ENCODE measurements around the gene GTF2H1. TPM values are rescaled to one million over a fixed set of nuclear protein-coding genes. Genes with fewer than 3 reads are reported as not detected.

Gene GTF2H1
- total RNA-seq (10 to 100 TPM; 15.1 to 17.7 TPM), total RNA-seq (30.1 to 136 (median 84.7) reads per million in 172 experiments)
- polyA plus RNA-seq (2013, experiment 1 of 2) = 40.1 TPM
- polyA plus RNA-seq (2013, experiment 2 of 2) = 36.9 TPM

- Histone ChIP-seq H3K27me3 (ENCODE audit: control insufficient read depth in 1 of 2, insufficient read depth in 2 of 2, low read length in 2 of 2) (no peaks in the 10 kb centered on the region), H3K27ac (ENCODE audit: low read depth in 1 of 2, low read length in 2 of 2) (peak within 1 kb of the TSS; percentile 97 to 98), H3K4me3 (ENCODE audit: low read length) (peak within 1 kb of the TSS; percentile 74), H3K36me3 (ENCODE audit: insufficient read depth, low read length) (peaks cover 22% of the 10 kb centered on the region), H3K4me1 (ENCODE audit: insufficient read depth, low read length) (peaks cover 25% of the 10 kb centered on the region), H3K9me3 (ENCODE audit: control insufficient read depth in 1 of 2, insufficient read depth in 1 of 2, low read length in 2 of 2) (no peaks in the 10 kb centered on the region)
- ATAC-seq (ENCODE audit: poor library complexity) = peak; percentile 87
- ChIA-PET POLR2A (interaction anchor here (0.6 to 4.1 kb wide), 16 partner anchors 9 to 968 kb away, joined by 3 to 148 read pairs (median 5); partner anchors contain the start of genes LDHA, SPTY2D1 and TSG101), CTCF (interaction anchor here (1.3 to 1.4 kb wide), 2 partner anchors 62 to 78 kb away, joined by 3 to 4 read pairs; no protein-coding TSS in a partner anchor)
- Mint-ChIP-seq H3K27me3 (no peaks in the 10 kb centered on the region), H3K27ac (peak within 1 kb of the TSS; percentile 99), H3K4me1 (ENCODE audit: low read depth) (peaks cover 87% of the 10 kb centered on the region), H3K9me3 (no peaks in the 10 kb centered on the region), H3K36me3 (ENCODE audit: low read depth) (peaks cover 37% of the 10 kb centered on the region), H3K4me3 (peak within 1 kb of the TSS; percentile 94)
- intact Hi-C loops (cut with DNase I, micrococcal nuclease) = loop anchor here (1.0 to 10.0 kb wide), 11 partner anchors 72 to 1115 kb away; partner anchors contain the start of genes LDHA (in 2 of the 2), SERGEF (in 2 of the 2), SPTY2D1 (in 2 of the 2) and TSG101 (in 2 of the 2)
- no peak for TF ChIP-seq CTCF (IDR thresholded peaks at IDR 0.05)
- peak; percentile 90 to 99 (median 93) for DNase-seq
Measured at GRCh38 chr11:18321969-18322711, at the start of gene GTF2H1, which contains the start of gene HPS5. GTF2H1 (plus strand) TSS chr11:18322567; CDS start chr11:18333075, 10,508 bp downstream. HPS5 (minus strand) TSS chr11:18322140; CDS start chr11:18317858, 4,282 bp downstream.

- H3K27me3 ChIP-seq (ENCODE audit: control insufficient read depth in 1 of 2, insufficient read depth in 2 of 2, low read length in 2 of 2) = no peaks in the 10 kb centered on the region
- peaks cover 6% of the 10 kb centered on the region for H3K4me1 ChIP-seq (ENCODE audit: insufficient read depth, low read length)
- ChIA-PET POLR2A (no interaction called here), CTCF (no interaction called here)
- no peak overlapping the region for H3K27ac Mint-ChIP-seq
- no peak overlapping the region for H3K27ac ChIP-seq (ENCODE audit: low read depth in 1 of 2, low read length in 2 of 2)
- peaks cover 47% of the 10 kb centered on the region for H3K36me3 Mint-ChIP-seq (ENCODE audit: low read depth)
- no peak for TF ChIP-seq CTCF (IDR thresholded peaks at IDR 0.05)
- H3K36me3 ChIP-seq (ENCODE audit: insufficient read depth, low read length) = peaks cover 21% of the 10 kb centered on the region
- no peak overlapping the region for H3K4me3 ChIP-seq (ENCODE audit: low read length)
- peaks cover 7% of the 10 kb centered on the region for H3K4me1 Mint-ChIP-seq (ENCODE audit: low read depth)
- H3K27me3 Mint-ChIP-seq = no peaks in the 10 kb centered on the region
- H3K4me3 Mint-ChIP-seq = no peak overlapping the region
- H3K9me3 ChIP-seq (ENCODE audit: control insufficient read depth in 1 of 2, insufficient read depth in 1 of 2, low read length in 2 of 2) = peaks cover 0 to 4% of the 10 kb centered on the region in 2 experiments
- no peaks in the 10 kb centered on the region for H3K9me3 Mint-ChIP-seq
- DNase-seq (peak in 3 of 14 experiments; percentile 14 to 60 (median 49)), ATAC-seq (ENCODE audit: poor library complexity) (no peak)
- intact Hi-C loops (cut with DNase I, micrococcal nuclease) = loop anchor here in 1 of 2 experiments (10.0 kb wide), 1 partner anchor 63 kb away; no protein-coding TSS in a partner anchor
Measured at GRCh38 chr11:18277565-18278271, 44.6 kb upstream of the GTF2H1 start.

- no peak overlapping the region for H3K4me3 ChIP-seq (ENCODE audit: low read length)
- peak overlapping the region; percentile 61 for H3K4me3 Mint-ChIP-seq
- ATAC-seq (ENCODE audit: poor library complexity) (no peak), DNase-seq (peak in 1 of 14 experiments; percentile 31)
- ChIA-PET POLR2A (no interaction called here), CTCF (no interaction called here)
- peaks cover 43% of the 10 kb centered on the region for H3K36me3 ChIP-seq (ENCODE audit: insufficient read depth, low read length)
- peaks cover 70% of the 10 kb centered on the region for H3K36me3 Mint-ChIP-seq (ENCODE audit: low read depth)
- intact Hi-C loops (cut with DNase I, micrococcal nuclease) = no loop called here
- H3K27me3 Mint-ChIP-seq = no peaks in the 10 kb centered on the region
- peaks cover 6% of the 10 kb centered on the region for H3K4me1 ChIP-seq (ENCODE audit: insufficient read depth, low read length)
- peaks cover 0 to 4% of the 10 kb centered on the region in 2 experiments for H3K9me3 ChIP-seq (ENCODE audit: control insufficient read depth in 1 of 2, insufficient read depth in 1 of 2, low read length in 2 of 2)
- TF ChIP-seq CTCF (IDR thresholded peaks at IDR 0.05) = no peak
- no peaks in the 10 kb centered on the region for H3K9me3 Mint-ChIP-seq
- H3K27me3 ChIP-seq (ENCODE audit: control insufficient read depth in 1 of 2, insufficient read depth in 2 of 2, low read length in 2 of 2) = no peaks in the 10 kb centered on the region
- peak overlapping the region; percentile 56 for H3K27ac Mint-ChIP-seq
- peaks cover 12% of the 10 kb centered on the region for H3K4me1 Mint-ChIP-seq (ENCODE audit: low read depth)
- H3K27ac ChIP-seq (ENCODE audit: low read depth in 1 of 2, low read length in 2 of 2) = no peak overlapping the region
Measured at GRCh38 chr11:18280438-18281045, 41.8 kb upstream of the GTF2H1 start.

All from CD4-positive, alpha-beta T cell (primary cell).